ENCODE results near the gene THADA.
"Not testable (repeated sequence)": the region's sequence is repeated elsewhere in the genome, so short reads cannot be mapped to it uniquely, and the experiment has no call there.

The THADA gene

GRCh38 chr2:43605079-43605655 lies 9.3 kb upstream of the THADA start:
- in situ Hi-C loops (cut with MboI; ENCODE audit: low sequenced_read_pairs), result no loop called here

- in situ Hi-C loops (cut with MboI; ENCODE audit: low sequenced_read_pairs), result no loop called here
Observed at GRCh38 chr2:43604674-43605073, 8.8 kb upstream of the THADA start.

GRCh38 chr2:43600596-43600995 lies 4.8 kb upstream of the THADA start:
- in situ Hi-C loops (cut with MboI; ENCODE audit: low sequenced_read_pairs), result not testable (repeated sequence)

GRCh38 chr2:43594875-43595274 lies 963 bp downstream of the THADA start:
- in situ Hi-C loops (cut with MboI; ENCODE audit: low sequenced_read_pairs), result no loop called here

- in situ Hi-C loops (cut with MboI; ENCODE audit: low sequenced_read_pairs), result no loop called here
Observed at GRCh38 chr2:43593254-43593653, 2.6 kb downstream of the THADA start.

- in situ Hi-C loops (cut with MboI; ENCODE audit: low sequenced_read_pairs), result no loop called here
Observed at GRCh38 chr2:43592443-43592842, 3.4 kb downstream of the THADA start.

GRCh38 chr2:43585708-43586107 lies 10.1 kb downstream of the THADA start:
- in situ Hi-C loops (cut with MboI; ENCODE audit: low sequenced_read_pairs), result no loop called here

GRCh38 chr2:43579275-43579981 lies 16.4 kb downstream of the THADA start:
- in situ Hi-C loops (cut with MboI; ENCODE audit: low sequenced_read_pairs), result no loop called here

GRCh38 chr2:43576981-43577892 lies 18.6 kb downstream of the THADA start:
- in situ Hi-C loops (cut with MboI; ENCODE audit: low sequenced_read_pairs), result no loop called here

- in situ Hi-C loops (cut with MboI; ENCODE audit: low sequenced_read_pairs), result no loop called here
Observed at GRCh38 chr2:43572244-43572643, 23.6 kb downstream of the THADA start.

- in situ Hi-C loops (cut with MboI; ENCODE audit: low sequenced_read_pairs), result no loop called here
Observed at GRCh38 chr2:43569921-43570320, 25.9 kb downstream of the THADA start.

GRCh38 chr2:43568228-43568627 lies 27.6 kb downstream of the THADA start:
- in situ Hi-C loops (cut with MboI; ENCODE audit: low sequenced_read_pairs), result no loop called here

GRCh38 chr2:43566461-43566729 lies 29.4 kb downstream of the THADA start:
- in situ Hi-C loops (cut with MboI; ENCODE audit: low sequenced_read_pairs), result no loop called here

GRCh38 chr2:43563679-43564078 lies 32.2 kb downstream of the THADA start:
- in situ Hi-C loops (cut with MboI; ENCODE audit: low sequenced_read_pairs), result no loop called here

GRCh38 chr2:43560231-43560547 lies 35.6 kb downstream of the THADA start:
- in situ Hi-C loops (cut with MboI; ENCODE audit: low sequenced_read_pairs), result no loop called here

GRCh38 chr2:43559391-43560230 lies 36.2 kb downstream of the THADA start:
- in situ Hi-C loops (cut with MboI; ENCODE audit: low sequenced_read_pairs), result no loop called here

- in situ Hi-C loops (cut with MboI; ENCODE audit: low sequenced_read_pairs), result no loop called here
Observed at GRCh38 chr2:43557196-43557595, 38.6 kb downstream of the THADA start.

GRCh38 chr2:43556256-43556655 lies 39.6 kb downstream of the THADA start:
- in situ Hi-C loops (cut with MboI; ENCODE audit: low sequenced_read_pairs), result no loop called here

GRCh38 chr2:43553341-43553855 lies 42.4 kb downstream of the THADA start:
- in situ Hi-C loops (cut with MboI; ENCODE audit: low sequenced_read_pairs), result no loop called here

- in situ Hi-C loops (cut with MboI; ENCODE audit: low sequenced_read_pairs), result no loop called here
Observed at GRCh38 chr2:43551990-43552389, 43.8 kb downstream of the THADA start.

- in situ Hi-C loops (cut with MboI; ENCODE audit: low sequenced_read_pairs), result not testable (repeated sequence)
Observed at GRCh38 chr2:43548381-43548780, 47.5 kb downstream of the THADA start.
